CD14-positive monocyte (primary cell): Measurements from ENCODE around the gene RSKR. TPM values are rescaled to one million over a fixed set of nuclear protein-coding genes. Genes with fewer than 3 reads are reported as not detected.

Experiments used
- DNase-seq, 3 donors: peaks; one replicate each; pipeline ENCODE4 v3.0.0-alpha.2; 2011 to 2022
- H2AFZ ChIP-seq: 2 replicates; pipeline ENCODE4 v1.6.0; 2012; ENCODE audit warnings: mild to moderate bottlenecking, low read depth, low read length, inconsistent platforms; ENCODE audit not compliant: insufficient read depth, poor library complexity, severe bottlenecking
- H3K27ac ChIP-seq, 2 donors: 1 replicate in 1 of 2; 2 replicates in 1 of 2; pipeline ENCODE4 v1.5.1; 2012 to 2013; ENCODE audit warnings: low read length in 2 of 2, control low read depth in 1 of 2, inconsistent platforms in 1 of 2, low read depth in 1 of 2, mild to moderate bottlenecking in 1 of 2
- H3K27me3 ChIP-seq, 2 donors: one replicate each; pipeline versions ENCODE4 v1.6.0 to v1.6.1; 2011 to 2013; ENCODE audit warnings: low read length in 2 of 2; ENCODE audit not compliant: control insufficient read depth in 2 of 2, insufficient read depth in 2 of 2
- H3K36me3 ChIP-seq, 2 donors: replicated peaks in 1 of 2; 1 replicate in 1 of 2; 2 replicates in 1 of 2; pipeline versions ENCODE4 v1.5.1 to v1.6.1; 2012 to 2013; ENCODE audit warnings: low read length in 2 of 2, control low read depth in 1 of 2, inconsistent platforms in 1 of 2, mild to moderate bottlenecking in 1 of 2; ENCODE audit not compliant: insufficient read depth in 2 of 2, control insufficient read depth in 1 of 2
- H3K4me1 ChIP-seq, 2 donors: 1 replicate in 1 of 2; 2 replicates in 1 of 2; pipeline versions ENCODE4 v1.5.1 to v1.6.1; 2012 to 2013; ENCODE audit warnings: low read length in 2 of 2, control low read depth in 1 of 2, inconsistent platforms in 1 of 2, mild to moderate bottlenecking in 1 of 2, moderate library complexity in 1 of 2; ENCODE audit not compliant: insufficient read depth in 2 of 2, control insufficient read depth in 1 of 2
- H3K4me2 ChIP-seq: replicated peaks from 2 replicates; pipeline ENCODE3; 2012; ENCODE audit warnings: low read length, moderate library complexity, mild to moderate bottlenecking; ENCODE audit not compliant: poor library complexity, severe bottlenecking; ENCODE audit errors: extremely low read depth
- H3K4me3 ChIP-seq, 3 experiments: fragments of 200-600 bp in 1 of 3; sonication (generic) in 1 of 3; replicated peaks in 1 of 3; 1 replicate in 2 of 3; 2 replicates in 1 of 3; pipeline ENCODE4 v1.5.1; 2011 to 2013; ENCODE audit warnings: low read length in 3 of 3, mild to moderate bottlenecking in 3 of 3, control low read depth in 2 of 3, low read depth in 2 of 3, inconsistent platforms in 1 of 3, moderate library complexity in 1 of 3
- H3K79me2 ChIP-seq: 2 replicates; pipeline ENCODE4 v1.6.0; 2012; ENCODE audit warnings: mild to moderate bottlenecking, control low read depth, inconsistent platforms, low read length, moderate library complexity; ENCODE audit not compliant: insufficient read depth
- H3K9ac ChIP-seq: 2 replicates; pipeline ENCODE4 v1.6.0; 2017; ENCODE audit warnings: low read length, mild to moderate bottlenecking; ENCODE audit not compliant: insufficient read depth, poor library complexity, severe bottlenecking
- H3K9me3 ChIP-seq, 2 donors: replicated peaks in 1 of 2; 1 replicate in 1 of 2; 2 replicates in 1 of 2; pipeline versions ENCODE4 v1.5.1 to v1.6.1; 2012 to 2013; ENCODE audit warnings: low read length in 2 of 2, control low read depth in 1 of 2; ENCODE audit not compliant: control insufficient read depth in 1 of 2, insufficient read depth in 1 of 2
- H4K20me1 ChIP-seq: 2 replicates; pipeline ENCODE4 v1.6.0; 2012; ENCODE audit warnings: mild to moderate bottlenecking, low read length, control low read depth, moderate library complexity; ENCODE audit not compliant: insufficient read depth
- H3K27ac Mint-ChIP-seq, 7 donors: one replicate each; pipeline ENCODE4 v1.8.0; 2020; ENCODE audit warnings: mild to moderate bottlenecking in 7 of 7, mixed read lengths in 7 of 7, moderate library complexity in 6 of 7, inconsistent platforms in 2 of 7
- H3K27me3 Mint-ChIP-seq, 3 donors: one replicate each; pipeline ENCODE4 v1.8.0; 2021 to 2022; ENCODE audit warnings: low read depth in 3 of 3, mild to moderate bottlenecking in 3 of 3, mixed read lengths in 3 of 3, moderate library complexity in 3 of 3, inconsistent platforms in 1 of 3
- H3K36me3 Mint-ChIP-seq, 2 donors: one replicate each; pipeline ENCODE4 v1.8.0; 2020; ENCODE audit warnings: mixed read lengths in 2 of 2, inconsistent platforms in 1 of 2, mild to moderate bottlenecking in 1 of 2
- H3K4me1 Mint-ChIP-seq: one replicate; pipeline ENCODE4 v1.8.0; 2020; ENCODE audit warnings: mild to moderate bottlenecking, mixed read lengths
- H3K4me3 Mint-ChIP-seq, 2 donors: one replicate each; pipeline ENCODE4 v1.8.0; 2020; ENCODE audit warnings: mild to moderate bottlenecking in 2 of 2, mixed read lengths in 2 of 2, moderate library complexity in 1 of 2
- H3K9me3 Mint-ChIP-seq, 7 donors: one replicate each; pipeline ENCODE4 v1.8.0; 2020 to 2022; ENCODE audit warnings: mixed read lengths in 7 of 7, mild to moderate bottlenecking in 6 of 7, moderate library complexity in 6 of 7, inconsistent platforms in 2 of 7
- WGBS: methylation state at CpG from one replicate; pipeline ENCODE4 v1.1.5; 2013; ENCODE audit warnings: missing lambda C conversion rate; ENCODE audit not compliant: insufficient coverage; 5-methylcytosine and 5-hydroxymethylcytosine counted together
- intact Hi-C, 2 donors: fragments of 100-400 bp; cut with micrococcal nuclease; formaldehyde crosslinking; loops; one replicate each; pipeline versions ENCODE4 v1.15.0 to v1.15.1; 2023
- polyA minus RNA-seq: library from RNA; depleted of rRNA, polyadenylated mRNA; stranded (reverse); fragments of >200 nt; gene quantifications from 2 replicates; pipeline ENCODE4 v1.2.3, GENCODE V29; 2012
- polyA plus RNA-seq, 3 donors: library from polyadenylated mRNA; depleted of rRNA in 1 of 3; unstranded in 2 of 3; stranded (reverse) in 1 of 3; fragments of 300-500 nt in 2 of 3; fragments of >200 nt in 1 of 3; fragmentation: Illumina TruSeq in 2 of 3; gene quantifications; 1 replicate in 2 of 3; 2 replicates in 1 of 3; pipeline ENCODE4 v1.2.3, GENCODE V29; 2012 to 2021
- total RNA-seq, 12 experiments: library from RNA in 1 of 12; stranded (reverse) in 1 of 12; fragments of 120-200 nt in 1 of 12; gene quantifications; one replicate each; pipeline ENCODE4 v1.2.4 and lab custom pipeline; 2013 to 2026; ENCODE audit warnings: mixed read lengths in 6 of 12, inconsistent platforms in 1 of 12
- TF ChIP-seq, protein P1 (sequence below): fragments of 200-600 bp; IDR thresholded peaks from one replicate; pipeline ENCODE4 v1.8.0; 2022; ENCODE audit warnings: antibody characterized with exemption, mild to moderate bottlenecking

Gene RSKR
- total RNA-seq (2013) = 10.2 TPM
- polyA plus RNA-seq = 10 to 100 TPM in 1 of 3 donors, not detected in 2; 33.2 TPM
- polyA minus RNA-seq = 4.4 and 10.5 TPM in 2 replicates
- 0.87 to 15.9 (median 7.3) reads per million in 11 experiments for total RNA-seq (lab: John Stamatoyannopoulos, UW)

- no peak within 1 kb of the TSS for H3K4me2 ChIP-seq
- H3K27ac Mint-ChIP-seq = peak within 1 kb of the TSS; percentile 30 to 85 (median 58)
- peaks cover 81 to 99% of the 10 kb centered on the region in 2 donors for H3K36me3 ChIP-seq
- H3K4me1 ChIP-seq = no peaks in the 10 kb centered on the region
- peaks cover 40% of the 10 kb centered on the region for H4K20me1 ChIP-seq
- H3K4me1 Mint-ChIP-seq = no peaks in the 10 kb centered on the region
- H3K79me2 ChIP-seq = no peaks in the 10 kb centered on the region
- H3K27ac ChIP-seq = peak within 1 kb of the TSS in 1 of 2 donors; percentile 42
- H3K36me3 Mint-ChIP-seq = peaks cover 77 to 90% of the 10 kb centered on the region in 2 donors
- no peak within 1 kb of the TSS for H3K9ac ChIP-seq
- H3K4me3 Mint-ChIP-seq = no peak within 1 kb of the TSS
- H3K27me3 Mint-ChIP-seq = peaks cover 0 to 1% (median 0%) of the 10 kb centered on the region in 3 donors
- no peaks in the 10 kb centered on the region for H3K27me3 ChIP-seq
- intact Hi-C loops = loop anchor here (2.0 kb wide), 1 partner anchor 119 kb away; no protein-coding TSS in a partner anchor
- no peak within 1 kb of the TSS for H3K4me3 ChIP-seq
- DNase-seq = no peak
- 5% methylated on average over 2 of the region's 5 CpGs for WGBS
- TF ChIP-seq, protein P1, sequence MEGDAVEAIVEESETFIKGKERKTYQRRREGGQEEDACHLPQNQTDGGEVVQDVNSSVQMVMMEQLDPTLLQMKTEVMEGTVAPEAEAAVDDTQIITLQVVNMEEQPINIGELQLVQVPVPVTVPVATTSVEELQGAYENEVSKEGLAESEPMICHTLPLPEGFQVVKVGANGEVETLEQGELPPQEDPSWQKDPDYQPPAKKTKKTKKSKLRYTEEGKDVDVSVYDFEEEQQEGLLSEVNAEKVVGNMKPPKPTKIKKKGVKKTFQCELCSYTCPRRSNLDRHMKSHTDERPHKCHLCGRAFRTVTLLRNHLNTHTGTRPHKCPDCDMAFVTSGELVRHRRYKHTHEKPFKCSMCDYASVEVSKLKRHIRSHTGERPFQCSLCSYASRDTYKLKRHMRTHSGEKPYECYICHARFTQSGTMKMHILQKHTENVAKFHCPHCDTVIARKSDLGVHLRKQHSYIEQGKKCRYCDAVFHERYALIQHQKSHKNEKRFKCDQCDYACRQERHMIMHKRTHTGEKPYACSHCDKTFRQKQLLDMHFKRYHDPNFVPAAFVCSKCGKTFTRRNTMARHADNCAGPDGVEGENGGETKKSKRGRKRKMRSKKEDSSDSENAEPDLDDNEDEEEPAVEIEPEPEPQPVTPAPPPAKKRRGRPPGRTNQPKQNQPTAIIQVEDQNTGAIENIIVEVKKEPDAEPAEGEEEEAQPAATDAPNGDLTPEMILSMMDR = no peak
- no peaks in the 10 kb centered on the region for H3K9me3 Mint-ChIP-seq
- no peak within 1 kb of the TSS for H2AFZ ChIP-seq
- no peaks in the 10 kb centered on the region for H3K9me3 ChIP-seq
Observed at GRCh38 chr17:28613931-28614381, at the start of gene RSKR. Gene RSKR, minus strand, starts transcription at chr17:28614185. Its CDS starts 24 bp downstream, at chr17:28614161.

DNA sequence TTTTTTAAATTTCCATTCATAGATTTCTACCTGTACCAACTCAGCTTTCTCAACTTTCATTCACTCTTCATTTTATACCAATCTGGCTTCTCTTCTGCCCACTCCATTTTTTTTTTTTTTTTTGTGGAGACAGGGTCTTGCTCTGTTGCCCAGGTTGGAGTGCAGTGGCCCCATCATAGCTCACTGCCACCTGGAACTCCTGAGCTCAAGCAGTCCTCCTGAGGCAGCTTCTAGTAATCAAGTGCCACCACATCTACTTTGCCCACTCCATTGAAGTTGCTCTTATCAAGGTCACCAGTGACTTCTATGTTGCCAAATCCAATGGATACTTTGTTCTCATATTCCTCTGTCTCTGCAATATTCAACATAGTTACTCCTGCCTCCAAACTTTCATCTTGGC lies 49.7 kb upstream of the RSKR start:
- Histone ChIP-seq H3K4me3 (no peak overlapping the region), H4K20me1 (peaks cover 42% of the 10 kb centered on the region), H3K9ac (no peak overlapping the region), H3K4me2 (no peak overlapping the region), H3K36me3 (peaks cover 25 to 45% of the 10 kb centered on the region in 2 donors), H3K79me2 (peaks cover 93% of the 10 kb centered on the region), H3K4me1 (peaks cover 19 to 24% of the 10 kb centered on the region in 2 donors), H3K9me3 (no peaks in the 10 kb centered on the region), H3K27me3 (no peaks in the 10 kb centered on the region), H2AFZ (no peak overlapping the region), H3K27ac (peak overlapping the region in 1 of 2 donors; percentile 99)
- Mint-ChIP-seq H3K9me3 (peaks cover 0 to 7% (median 2%) of the 10 kb centered on the region in 7 donors), H3K4me1 (peaks cover 37% of the 10 kb centered on the region), H3K4me3 (peak overlapping the region in 1 of 2 donors; percentile 99), H3K27ac (peak overlapping the region in 6 of 7 donors; percentile 19 to 100 (median 75)), H3K36me3 (peaks cover 38 to 41% of the 10 kb centered on the region in 2 donors), H3K27me3 (peaks cover 0 to 2% (median 0%) of the 10 kb centered on the region in 3 donors)
- intact Hi-C loops = loop anchor here in 1 of 2 donors (2.0 to 5.0 kb wide), 2 partner anchors 19 to 54 kb away; partner anchors contain the start of genes BLTP2, RAB34 and RPL23A
- TF ChIP-seq, protein P1 = no peak
- no peak for DNase-seq
